Thyroid gland (tissue), 4 donors: ENCODE measurements around the gene SATB2. TPM values are rescaled to one million over a fixed set of nuclear protein-coding genes. Genes with fewer than 3 reads are reported as not detected.

ENCODE experiments used
- DNase-seq, 2 donors: peaks; one replicate each; pipeline ENCODE4 v3.0.0-alpha.2; 2019
- H3K27ac ChIP-seq, 3 donors: fragments of 200-600 bp; sonication (generic); 1 replicate in 2 of 3; 2 replicates in 1 of 3; pipeline ENCODE4 v1.5.1; 2016 to 2019; ENCODE audit warnings: mild to moderate bottlenecking in 1 of 3, moderate library complexity in 1 of 3
- H3K27me3 ChIP-seq: fragments of 200-600 bp; sonication (generic); one replicate; pipeline ENCODE4 v1.5.1; 2019
- H3K36me3 ChIP-seq, 2 donors: fragments of 200-600 bp; sonication (generic); one replicate each; pipeline ENCODE4 v1.5.1; 2016 to 2019
- H3K4me1 ChIP-seq, 2 donors: fragments of 200-600 bp; sonication (generic); one replicate each; pipeline ENCODE4 v1.5.1; 2017 to 2019
- H3K4me3 ChIP-seq, 3 donors: fragments of 200-600 bp; sonication (generic); replicated peaks in 1 of 3; 1 replicate in 2 of 3; 2 replicates in 1 of 3; pipeline ENCODE4 v1.5.1; 2016; ENCODE audit warnings: mild to moderate bottlenecking in 1 of 3
- H3K9me3 ChIP-seq: fragments of 200-600 bp; sonication (generic); one replicate; pipeline ENCODE4 v1.5.1; 2017
- CTCF ChIP-seq, 6 experiments: fragments of 200-600 bp in 3 of 6; fragments of 450-650 bp in 3 of 6; sonication (generic) in 3 of 6; IDR thresholded peaks; one replicate each; pipeline ENCODE4 v1.5.1; 2016 to 2019; ENCODE audit warnings: antibody characterized with exemption in 6 of 6, mild to moderate bottlenecking in 2 of 6, inconsistent platforms in 1 of 6, moderate library complexity in 1 of 6
- POLR2A ChIP-seq, 2 donors: fragments of 450-650 bp; IDR thresholded peaks; one replicate each; pipeline ENCODE4 v1.6.1; 2017; ENCODE audit warnings: antibody characterized with exemption in 2 of 2, mild to moderate bottlenecking in 2 of 2, moderate library complexity in 1 of 2
- WGBS, 2 donors: methylation state at CpG; one replicate each; pipeline ENCODE4 v1.1.5; 2017; 5-methylcytosine and 5-hydroxymethylcytosine counted together
- intact Hi-C: fragments of 100-400 bp; cut with DNase I; formaldehyde crosslinking; loops from one replicate; pipeline ENCODE4 v1.15.1; 2023
- total RNA-seq, 4 donors: library from RNA; depleted of rRNA; stranded (reverse); fragments of >200 nt; gene quantifications; one replicate each; pipeline ENCODE4 v1.2.3, GENCODE V29; 2016

Gene SATB2
- total RNA-seq, 4 donors from 2014 or later: 1.9 to 2.9 (median 1.9) TPM

DNA sequence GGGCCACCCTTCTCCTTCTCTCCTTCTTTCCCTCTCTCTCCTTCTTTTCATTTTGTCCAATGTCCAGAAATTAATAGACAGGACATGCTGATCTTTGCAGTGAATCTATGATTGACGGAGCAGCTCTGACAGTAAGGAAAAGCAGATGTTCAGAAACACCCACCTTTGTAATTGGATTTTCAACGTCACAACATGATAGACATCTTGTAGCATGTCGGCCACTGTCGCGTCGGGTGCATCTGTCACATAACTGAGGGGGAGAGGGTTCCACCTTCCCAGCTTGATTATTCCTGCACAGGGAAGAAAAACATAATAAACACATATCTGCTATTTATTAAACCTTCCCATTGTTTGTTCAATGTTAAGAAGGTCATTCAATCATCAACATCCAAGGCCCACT lies 76.2 kb downstream of the SATB2 start:
- Histone ChIP-seq H3K36me3 (no peaks in the 10 kb centered on the region), H3K4me1 (no peaks in the 10 kb centered on the region), H3K9me3 (no peaks in the 10 kb centered on the region), H3K4me3 (no peak overlapping the region), H3K27me3 (no peaks in the 10 kb centered on the region), H3K27ac (no peak overlapping the region)
- WGBS, 2 donors: 85 to 87% methylated on average over 6 of the region's 6 CpGs
- intact Hi-C loops: no loop called here
- no peak for DNase-seq
- TF ChIP-seq CTCF (IDR thresholded peaks at IDR 0.05) (no peak), POLR2A (IDR thresholded peaks at IDR 0.05) (no peak)

- Histone ChIP-seq H3K27ac (no peak overlapping the region), H3K4me3 (no peak overlapping the region), H3K27me3 (no peaks in the 10 kb centered on the region), H3K36me3 (no peaks in the 10 kb centered on the region), H3K4me1 (no peaks in the 10 kb centered on the region), H3K9me3 (no peaks in the 10 kb centered on the region)
- TF ChIP-seq POLR2A (IDR thresholded peaks at IDR 0.05) (no peak), CTCF (IDR thresholded peaks at IDR 0.05) (no peak)
- intact Hi-C loops: no loop called here
- no peak for DNase-seq
- WGBS, 2 donors: 67 to 70% methylated on average over 2 of the region's 2 CpGs
Observed at GRCh38 chr2:199378948-199379650, 78.6 kb downstream of the SATB2 start.

- H3K4me3 ChIP-seq: no peak overlapping the region
- no peaks in the 10 kb centered on the region for H3K27me3 ChIP-seq
- WGBS, 2 donors: 69 to 73% methylated on average over 6 of the region's 6 CpGs
- no peaks in the 10 kb centered on the region for H3K4me1 ChIP-seq
- no peak overlapping the region for H3K27ac ChIP-seq
- no peaks in the 10 kb centered on the region for H3K36me3 ChIP-seq
- no peak for DNase-seq
- TF ChIP-seq CTCF (IDR thresholded peaks at IDR 0.05): no peak
- no peak for TF ChIP-seq POLR2A (IDR thresholded peaks at IDR 0.05)
- H3K9me3 ChIP-seq: no peaks in the 10 kb centered on the region
- intact Hi-C loops: no loop called here
Observed at GRCh38 chr2:199370150-199370780, 87.5 kb downstream of the SATB2 start.

DNA sequence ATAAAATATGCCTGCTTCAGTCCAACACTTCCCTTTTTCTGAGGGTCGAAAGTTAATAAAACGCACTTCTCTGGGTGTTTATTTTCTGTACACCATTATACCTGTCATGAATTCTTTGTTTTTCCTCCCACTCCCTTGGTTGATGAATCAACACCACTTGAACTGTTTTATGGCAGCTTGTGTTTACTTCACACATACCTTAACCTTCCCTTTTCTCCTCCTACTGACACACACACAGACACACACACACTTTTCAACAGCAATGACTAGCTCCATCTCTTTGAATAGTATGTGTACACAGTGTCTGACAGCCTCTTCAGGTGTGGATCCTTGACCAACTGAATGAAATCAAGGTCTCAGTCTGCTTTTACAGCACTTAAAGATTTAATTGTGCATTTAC lies 91.3 kb downstream of the SATB2 start:
- intact Hi-C loops: no loop called here
- no peak for DNase-seq
- H3K4me3 ChIP-seq: no peak overlapping the region
- H3K27ac ChIP-seq: no peak overlapping the region
- no peaks in the 10 kb centered on the region for H3K36me3 ChIP-seq
- H3K27me3 ChIP-seq: no peaks in the 10 kb centered on the region
- H3K9me3 ChIP-seq: no peaks in the 10 kb centered on the region
- TF ChIP-seq POLR2A (IDR thresholded peaks at IDR 0.05) (no peak), CTCF (IDR thresholded peaks at IDR 0.05) (no peak)
- 53 to 62% methylated on average over 2 of the region's 2 CpGs for WGBS, 2 donors
- H3K4me1 ChIP-seq: no peaks in the 10 kb centered on the region

DNA sequence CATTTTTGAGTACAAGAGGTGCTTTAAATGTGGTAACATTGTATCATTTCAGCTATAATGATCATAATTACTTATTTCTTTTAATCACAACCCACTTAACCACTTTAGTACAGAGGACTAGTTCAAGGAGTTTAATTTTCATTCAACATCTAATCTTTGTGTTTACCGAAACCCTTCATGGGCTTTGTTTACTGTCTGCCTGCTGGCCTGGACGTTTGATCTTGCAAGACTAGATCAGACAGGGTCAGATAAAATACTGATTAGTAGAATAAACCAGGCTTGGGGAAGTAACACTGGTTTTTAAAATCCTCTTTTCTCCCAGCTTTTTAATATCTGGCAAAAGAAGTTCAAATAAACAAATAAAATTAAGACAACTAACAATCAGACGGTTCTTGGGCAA lies 93.6 kb downstream of the SATB2 start:
- WGBS, 2 donors: 73 to 78% methylated on average over 3 of the region's 3 CpGs
- TF ChIP-seq POLR2A (IDR thresholded peaks at IDR 0.05) (no peak), CTCF (IDR thresholded peaks at IDR 0.05) (no peak)
- intact Hi-C loops: no loop called here

More for the DNA sequence above, 93.6 kb downstream of the SATB2 start:
- Histone ChIP-seq H3K36me3 (no peaks in the 10 kb centered on the region), H3K9me3 (no peaks in the 10 kb centered on the region), H3K27ac (no peak overlapping the region), H3K27me3 (no peaks in the 10 kb centered on the region), H3K4me1 (no peaks in the 10 kb centered on the region), H3K4me3 (no peak overlapping the region)
- no peak for DNase-seq
